Kidney (tissue), 14 donors: ENCODE measurements around the gene IL1RAP. TPM values are rescaled to one million over a fixed set of nuclear protein-coding genes. Genes with fewer than 3 reads are reported as not detected.

Source experiments
- DNase-seq, 5 donors: peaks; one replicate each; pipeline ENCODE4 v3.0.0-alpha.2; 2013 to 2020
- FAIRE-seq: peaks from 2 replicates; lab custom pipeline; 2012; peaks lifted over from hg19 to GRCh38; lab: Jason Lieb, UNC
- H3K27ac ChIP-seq, 2 donors: one replicate each; pipeline ENCODE4 v1.7.0; 2013; ENCODE audit warnings: low read depth in 2 of 2, low read length in 2 of 2, inconsistent platforms in 1 of 2
- H3K27me3 ChIP-seq: one replicate; pipeline ENCODE4 v1.7.1; 2013; ENCODE audit warnings: low read length, inconsistent platforms; ENCODE audit not compliant: control insufficient read depth, insufficient read depth
- H3K36me3 ChIP-seq, 3 donors: one replicate each; pipeline versions ENCODE4 v1.7.0 to v1.7.1; 2013; ENCODE audit warnings: low read length in 3 of 3, control low read depth in 1 of 3, inconsistent platforms in 1 of 3; ENCODE audit not compliant: insufficient read depth in 3 of 3, control insufficient read depth in 2 of 3
- H3K4me1 ChIP-seq, 3 donors: one replicate each; pipeline versions ENCODE4 v1.7.0 to v1.7.1; 2013; ENCODE audit warnings: low read length in 3 of 3, inconsistent platforms in 1 of 3, low read depth in 1 of 3; ENCODE audit not compliant: control insufficient read depth in 2 of 3, insufficient read depth in 2 of 3
- H3K4me3 ChIP-seq, 3 donors: one replicate each; pipeline versions ENCODE4 v1.7.0 to v1.8.1; 2013; ENCODE audit warnings: low read length in 3 of 3, control low read depth in 1 of 3, inconsistent platforms in 1 of 3
- H3K9ac ChIP-seq, 3 donors: one replicate each; pipeline versions ENCODE4 v1.7.0 to v1.7.1; 2013; ENCODE audit warnings: low read length in 3 of 3, control low read depth in 1 of 3, inconsistent platforms in 1 of 3
- H3K9me3 ChIP-seq, 3 donors: one replicate each; pipeline versions ENCODE4 v1.7.0 to v1.7.1; 2013; ENCODE audit warnings: low read length in 3 of 3, control low read depth in 1 of 3, inconsistent platforms in 1 of 3; ENCODE audit not compliant: control insufficient read depth in 2 of 3, insufficient read depth in 1 of 3
- CTCF ChIP-seq: IDR thresholded peaks from 3 replicates; pipeline ENCODE4 v1.5.1; 2012; ENCODE audit warnings: mild to moderate bottlenecking, moderate library complexity, borderline replicate concordance; ENCODE audit not compliant: insufficient read depth; ENCODE audit errors: extremely low read depth
- intact Hi-C: fragments of 100-400 bp; cut with DNase I; formaldehyde crosslinking; loops from one replicate; pipeline ENCODE4 v1.11.1; 2022
- polyA plus RNA-seq: library from polyadenylated mRNA; stranded (reverse); fragments of 350-450 nt; fragmentation: Illumina TruSeq; extraction: RNeasy Lipid Tissue Mini Kit (QIAGEN cat#74804); gene quantifications from one replicate; pipeline ENCODE4 v1.2.3, GENCODE V29; 2014; ENCODE audit warnings: low read depth, low replicate concordance; ENCODE audit not compliant: insufficient read depth
- total RNA-seq: library from RNA; stranded (reverse); fragmentation: NEBNext Ultra II Directional; extraction: Animal tissue kit (Norgen Biotek cat#: 25700); gene quantifications from one replicate; pipeline ENCODE4 v1.2.1, GENCODE V29; 2021
- donor health status: control.
- donor health status: control.
- donor health status: control.
- donor health status: control.
- donor health status: control.
- donor health status: DM: yes; HTN: yes; CAD: no.
- donor health status: Normal renal cell carcinoma (clear cell type).

The IL1RAP gene
- total and polyA plus RNA-seq, 2 donors from 2014 or later: 1.7 to 10.0 TPM

- Histone ChIP-seq H3K9me3 (no peaks in the 10 kb centered on the region), H3K27me3 (no peaks in the 10 kb centered on the region), H3K36me3 (no peaks in the 10 kb centered on the region), H3K4me1 (no peaks in the 10 kb centered on the region), H3K27ac (no peak overlapping the region), H3K9ac (no peak overlapping the region), H3K4me3 (no peak overlapping the region)
- FAIRE-seq (no peak), DNase-seq (no peak)
- intact Hi-C loops: no loop called here
- no peak for TF ChIP-seq CTCF
Measured at GRCh38 chr3:190646996-190647395, 133.1 kb downstream of the IL1RAP start.

DNA sequence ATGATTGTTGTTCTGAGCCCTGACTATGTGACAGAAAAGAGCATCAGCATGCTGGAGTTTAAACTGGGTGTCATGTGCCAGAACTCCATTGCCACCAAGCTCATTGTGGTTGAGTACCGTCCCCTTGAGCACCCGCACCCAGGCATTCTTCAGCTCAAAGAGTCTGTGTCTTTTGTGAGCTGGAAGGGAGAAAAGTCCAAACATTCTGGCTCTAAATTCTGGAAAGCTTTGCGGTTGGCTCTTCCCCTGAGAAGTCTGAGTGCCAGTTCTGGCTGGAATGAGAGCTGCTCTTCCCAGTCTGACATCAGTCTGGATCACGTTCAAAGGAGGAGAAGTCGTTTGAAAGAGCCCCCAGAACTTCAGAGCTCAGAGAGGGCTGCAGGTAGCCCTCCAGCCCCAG is 142.0 kb downstream of the IL1RAP start:
- TF ChIP-seq CTCF: no peak
- intact Hi-C loops: no loop called here
- no peaks in the 10 kb centered on the region for H3K27me3 ChIP-seq
- DNase-seq (no peak), FAIRE-seq (no peak)
- no peak overlapping the region for H3K27ac ChIP-seq
- H3K9me3 ChIP-seq: no peaks in the 10 kb centered on the region
- no peak overlapping the region for H3K4me3 ChIP-seq
- H3K36me3 ChIP-seq: no peaks in the 10 kb centered on the region
- H3K4me1 ChIP-seq: no peaks in the 10 kb centered on the region
- no peak overlapping the region for H3K9ac ChIP-seq

DNA sequence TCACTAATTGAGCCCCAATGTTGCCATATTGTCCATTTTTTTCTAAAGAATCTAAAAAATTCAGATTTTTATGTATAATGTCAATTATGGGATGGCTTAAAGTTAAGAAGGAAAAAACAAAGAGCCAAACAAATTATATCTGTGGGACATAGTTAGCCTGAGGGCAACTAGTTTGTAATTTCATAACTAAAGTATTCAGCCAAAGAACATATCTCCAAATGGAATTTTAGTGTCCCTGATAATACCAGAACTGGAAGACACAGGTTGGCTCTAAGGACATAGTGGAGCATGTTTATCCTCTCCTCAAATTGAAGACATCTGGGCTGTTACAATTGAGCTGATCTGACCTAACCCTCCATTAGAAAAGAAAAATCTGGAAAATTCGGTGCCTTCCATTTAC is 144.2 kb downstream of the IL1RAP start:
- Histone ChIP-seq H3K4me1 (no peaks in the 10 kb centered on the region), H3K27ac (no peak overlapping the region), H3K9ac (no peak overlapping the region), H3K27me3 (no peaks in the 10 kb centered on the region), H3K4me3 (no peak overlapping the region), H3K36me3 (no peaks in the 10 kb centered on the region), H3K9me3 (no peaks in the 10 kb centered on the region)
- FAIRE-seq (no peak), DNase-seq (no peak)
- intact Hi-C loops: no loop called here
- TF ChIP-seq CTCF: no peak

- no peaks in the 10 kb centered on the region for H3K27me3 ChIP-seq
- no peak for DNase-seq
- no peak overlapping the region for H3K9ac ChIP-seq
- no peak for TF ChIP-seq CTCF
- H3K4me1 ChIP-seq: no peaks in the 10 kb centered on the region
- no peaks in the 10 kb centered on the region for H3K9me3 ChIP-seq
- no peak for FAIRE-seq
- no peaks in the 10 kb centered on the region for H3K36me3 ChIP-seq
- intact Hi-C loops: no loop called here
- no peak overlapping the region for H3K4me3 ChIP-seq
- H3K27ac ChIP-seq: no peak overlapping the region
Measured at GRCh38 chr3:190666821-190667220, 152.9 kb downstream of the IL1RAP start.
